ENCODE measurements around the gene GNG8.
"Not testable (repeated sequence)": the region's sequence is repeated elsewhere in the genome, so short reads cannot be mapped to it uniquely, and the experiment has no call there.

Gene GNG8

DNA sequence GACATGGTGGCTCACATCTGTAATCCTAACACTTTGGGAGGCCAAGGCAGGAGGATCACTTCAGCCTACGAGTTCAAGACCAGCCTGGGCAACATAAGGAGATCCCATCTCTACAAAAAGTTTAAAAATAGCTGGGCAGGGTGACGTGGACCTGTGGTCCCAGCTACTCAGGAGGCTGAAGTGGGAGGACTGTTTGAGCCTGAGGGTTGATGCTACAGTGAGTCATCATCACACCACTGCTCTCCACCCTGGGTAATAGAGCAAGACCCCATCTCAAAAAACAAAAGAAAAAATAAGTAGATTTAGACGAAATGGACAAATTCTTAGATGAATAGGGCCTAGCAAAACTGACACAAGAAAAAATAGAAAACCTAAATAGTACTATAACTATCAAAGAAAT lies 10.4 kb upstream of the GNG8 start:
- no peak for DNase-seq (ENCODE audit: low read depth)

GRCh38 chr19:46644720-46645119 lies 8.7 kb upstream of the GNG8 start:
- DNase-seq (ENCODE audit: low read depth): no peak

- DNase-seq (ENCODE audit: low read depth): no peak
Observed at GRCh38 chr19:46640656-46641055, 4.7 kb upstream of the GNG8 start.

- peak; percentile 39 for DNase-seq (ENCODE audit: low read depth)
Observed at GRCh38 chr19:46639358-46640182, 3.6 kb upstream of the GNG8 start.

DNA sequence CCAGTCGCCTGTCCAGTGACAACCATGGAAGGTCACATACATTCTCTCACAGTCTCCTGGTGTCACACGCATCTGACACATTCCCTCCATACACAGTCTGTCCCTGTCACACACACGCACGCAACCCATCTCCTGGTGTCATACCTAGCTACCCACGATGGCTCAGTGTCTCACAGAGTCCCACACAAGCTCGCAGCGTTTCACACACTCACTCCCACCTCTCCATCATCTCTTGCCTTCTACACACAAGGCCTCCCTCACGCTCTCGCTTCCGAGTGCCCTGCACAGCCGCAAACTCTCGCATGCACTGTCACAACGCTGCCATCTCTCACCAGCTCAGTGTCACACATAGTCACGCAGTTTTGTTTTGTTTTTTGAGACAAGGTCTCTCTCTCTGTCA lies 1.2 kb upstream of the GNG8 start:
- DNase-seq (ENCODE audit: low read depth): no peak

DNA sequence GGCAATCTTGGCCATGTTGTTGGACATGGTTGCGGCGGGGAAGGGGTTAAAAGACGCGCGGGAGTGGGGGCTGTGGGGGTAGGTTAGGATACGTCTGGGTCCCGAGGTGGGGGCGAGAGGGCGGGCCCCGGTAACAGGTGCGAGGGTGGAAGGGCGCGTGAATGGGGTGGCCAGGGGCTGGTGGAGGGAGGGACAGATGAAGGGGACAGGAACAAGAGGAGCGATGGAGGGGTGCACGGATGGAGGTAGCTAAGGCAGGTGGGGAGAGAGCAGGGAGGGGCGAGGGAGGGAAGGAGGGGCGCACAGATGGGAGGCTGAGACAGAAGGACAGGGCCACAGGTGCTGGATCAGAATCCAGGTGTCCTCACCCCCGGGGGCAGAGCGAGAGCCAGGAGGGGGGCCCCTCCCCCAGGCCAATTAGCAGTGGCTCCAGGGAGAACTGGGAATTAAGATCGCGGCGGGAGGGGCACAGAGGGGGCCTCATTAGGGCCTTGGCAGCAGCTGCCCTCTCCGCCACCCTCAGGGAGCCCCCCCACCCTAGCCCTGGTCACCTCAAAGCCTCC lies 1.3 kb downstream of the GNG8 start:
- no peak for DNase-seq (ENCODE audit: low read depth)

DNA sequence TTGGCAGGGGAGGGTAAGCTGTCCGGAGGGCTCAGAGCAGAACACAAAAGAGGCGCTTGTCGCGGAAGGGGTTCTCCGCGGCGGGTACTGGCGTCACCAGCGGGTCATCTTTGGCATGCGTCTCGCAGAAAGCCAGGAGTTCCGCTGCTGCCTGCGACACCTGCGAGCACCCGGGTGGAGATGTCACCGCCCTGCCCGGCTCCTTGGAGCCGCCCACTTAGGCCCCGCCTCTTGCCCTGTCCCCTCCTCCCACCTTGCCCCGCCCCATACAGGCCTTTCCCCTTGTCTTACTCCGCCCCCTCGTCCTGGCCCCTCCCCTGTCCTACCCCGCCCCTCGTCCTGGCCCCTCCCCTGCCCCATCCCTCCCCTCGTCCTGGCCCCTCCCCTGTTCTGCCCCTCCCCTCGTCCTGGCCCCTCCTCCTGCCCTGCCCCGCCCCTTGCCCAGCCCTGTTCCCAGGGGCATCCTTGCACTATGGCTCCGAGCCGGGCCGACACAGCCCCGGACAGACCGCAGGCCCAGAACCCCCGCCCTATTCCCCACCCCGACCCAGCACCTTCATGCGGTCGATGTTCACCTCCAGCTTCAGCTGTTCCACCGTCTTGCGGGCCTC lies 1.9 kb downstream of the GNG8 start:
- peak; percentile 45 for DNase-seq (ENCODE audit: low read depth)

GRCh38 chr19:46633130-46633529 lies 2.9 kb downstream of the GNG8 start:
- no peak for DNase-seq (ENCODE audit: low read depth)

- no peak for DNase-seq (ENCODE audit: low read depth)
Observed at GRCh38 chr19:46631481-46631880, 4.5 kb downstream of the GNG8 start.

GRCh38 chr19:46630586-46631205 lies 5.3 kb downstream of the GNG8 start:
- DNase-seq (ENCODE audit: low read depth): no peak

DNA sequence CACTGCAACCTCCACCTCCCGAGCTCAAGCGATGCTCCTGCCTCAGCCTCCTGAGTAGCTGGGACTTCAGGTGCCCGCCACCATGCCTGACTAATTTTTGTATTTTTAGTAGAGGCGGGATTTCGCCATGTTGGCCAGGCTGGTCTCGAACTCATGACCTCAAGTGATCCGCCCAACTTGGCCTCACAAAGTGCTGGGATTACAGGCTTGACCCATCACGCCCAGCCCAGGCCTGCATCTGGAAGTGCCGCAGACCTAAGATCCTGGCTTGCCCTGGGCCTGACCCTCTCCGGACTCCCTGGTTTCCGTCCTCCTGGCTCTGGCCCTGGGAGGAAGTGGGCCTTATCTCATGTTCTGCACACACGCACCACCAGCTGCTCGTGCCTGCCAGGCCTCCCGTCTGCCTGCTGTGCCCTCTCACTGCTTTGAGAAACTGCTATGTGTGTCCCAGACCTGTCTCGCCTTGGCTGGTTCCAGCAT lies 6.4 kb downstream of the GNG8 start:
- DNase-seq (ENCODE audit: low read depth): no peak

- DNase-seq (ENCODE audit: low read depth): not testable (repeated sequence)
Observed at GRCh38 chr19:46628970-46629369, 7.0 kb downstream of the GNG8 start.

GRCh38 chr19:46626446-46626845 lies 9.6 kb downstream of the GNG8 start:
- no peak for DNase-seq (ENCODE audit: low read depth)

DNA sequence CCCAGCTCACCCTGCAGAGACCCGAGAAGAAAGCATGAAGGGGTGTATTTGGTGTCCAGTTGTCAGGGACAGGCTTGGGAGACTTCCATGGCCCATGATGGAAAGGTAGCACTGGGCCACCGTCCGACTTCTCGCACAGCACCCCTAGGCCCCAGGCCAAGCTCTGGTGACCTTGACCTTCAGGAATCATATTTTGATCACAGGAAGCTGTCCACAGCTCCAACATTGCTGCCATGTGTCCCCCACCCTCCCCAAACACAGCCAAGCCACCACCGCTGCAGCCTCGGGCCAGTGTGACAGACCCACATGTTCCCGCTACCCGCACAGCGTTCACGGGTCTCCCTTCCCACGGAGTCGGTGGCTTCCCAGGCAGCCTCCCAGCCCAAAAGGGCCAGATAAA lies 10.3 kb downstream of the GNG8 start:
- no peak for DNase-seq (ENCODE audit: low read depth)

DNA sequence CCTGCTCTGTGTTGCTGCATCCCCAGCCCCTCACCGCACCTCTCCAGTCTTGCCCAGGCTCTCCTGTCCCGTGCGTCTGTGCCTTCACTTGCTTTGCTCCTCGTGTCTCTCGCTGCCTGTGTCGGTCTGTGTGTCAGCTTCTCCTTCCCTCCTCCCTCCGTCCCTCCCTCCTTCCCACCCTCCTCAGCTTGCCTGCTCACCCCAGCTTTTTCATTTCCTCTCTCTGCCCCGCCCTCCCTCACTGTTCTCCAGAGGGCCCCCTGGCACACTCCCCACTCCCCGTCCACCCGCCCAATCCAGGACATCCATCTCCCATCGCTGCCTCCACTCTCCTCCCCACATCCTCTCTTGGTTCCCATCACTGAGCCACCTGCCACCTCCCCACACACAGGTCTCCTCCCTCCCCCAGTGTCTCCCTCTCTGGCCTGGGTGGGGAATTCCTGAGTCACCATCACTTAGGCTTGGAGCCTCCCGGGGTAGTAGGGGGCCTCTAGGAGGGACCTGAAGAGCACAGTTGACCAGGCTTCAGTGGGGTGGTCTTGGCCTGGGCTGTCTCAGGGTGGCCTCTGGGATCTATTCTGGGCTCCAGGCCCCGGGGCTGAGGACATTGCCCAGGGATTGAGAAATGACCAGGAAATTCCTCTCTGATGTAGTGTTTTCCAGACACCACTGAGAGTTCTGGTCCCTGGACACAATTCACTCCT lies 10.9 kb downstream of the GNG8 start, which contains the start of gene PTGIR:
TSS of gene PTGIR (minus strand) at position 132 of the 704 bp plus-strand sequence. CDS start 864 bp downstream, outside the sequence.
- DNase-seq (ENCODE audit: low read depth): peak; percentile 64

DNA sequence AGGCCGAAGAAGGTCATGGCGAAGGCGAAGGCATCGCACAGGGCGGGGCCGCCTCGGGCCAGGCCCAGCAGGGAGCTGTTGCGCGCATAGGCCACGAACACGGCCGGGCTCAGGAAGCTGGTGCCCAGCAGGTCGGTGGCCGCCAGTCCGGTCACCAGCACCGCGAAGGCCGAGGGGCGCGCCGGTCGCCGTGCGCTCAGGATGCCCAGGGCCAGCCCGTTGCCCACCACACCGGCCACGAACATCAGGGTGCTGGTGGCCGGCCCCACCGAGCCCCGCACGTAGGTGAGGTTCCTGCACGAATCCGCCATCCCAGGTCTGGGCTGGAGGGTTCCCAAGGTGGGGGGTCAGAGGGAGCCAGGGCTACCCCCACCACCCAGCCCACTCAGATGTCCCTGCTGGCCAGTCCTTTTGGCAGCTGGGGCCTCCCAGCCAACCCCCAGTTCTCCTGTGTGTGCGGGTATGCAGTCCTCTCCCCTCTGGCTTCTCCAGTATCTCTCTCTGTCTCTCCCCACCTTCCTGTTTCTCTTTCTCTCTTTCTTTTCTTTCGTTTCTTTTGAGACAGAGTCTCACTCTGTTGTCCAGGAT lies 12.0 kb downstream of the GNG8 start:
- DNase-seq (ENCODE audit: low read depth): no peak

DNA sequence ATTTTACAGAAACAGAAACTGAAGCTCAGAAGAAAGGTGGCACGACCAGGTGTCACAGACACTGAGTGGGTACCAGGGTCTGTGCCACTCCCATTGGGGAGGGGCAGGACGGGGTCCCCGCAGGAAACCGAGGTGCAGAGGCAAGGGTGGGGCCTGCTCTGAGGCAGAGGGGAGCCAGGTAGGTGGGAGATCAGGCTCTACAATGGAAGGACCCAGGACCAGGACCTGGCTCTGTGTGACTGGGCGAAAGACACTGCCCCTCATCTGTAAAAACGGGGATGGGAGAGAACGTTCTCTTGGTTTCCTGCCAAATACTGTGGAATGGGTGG lies 13.9 kb downstream of the GNG8 start:
- no peak for DNase-seq (ENCODE audit: low read depth)

DNA sequence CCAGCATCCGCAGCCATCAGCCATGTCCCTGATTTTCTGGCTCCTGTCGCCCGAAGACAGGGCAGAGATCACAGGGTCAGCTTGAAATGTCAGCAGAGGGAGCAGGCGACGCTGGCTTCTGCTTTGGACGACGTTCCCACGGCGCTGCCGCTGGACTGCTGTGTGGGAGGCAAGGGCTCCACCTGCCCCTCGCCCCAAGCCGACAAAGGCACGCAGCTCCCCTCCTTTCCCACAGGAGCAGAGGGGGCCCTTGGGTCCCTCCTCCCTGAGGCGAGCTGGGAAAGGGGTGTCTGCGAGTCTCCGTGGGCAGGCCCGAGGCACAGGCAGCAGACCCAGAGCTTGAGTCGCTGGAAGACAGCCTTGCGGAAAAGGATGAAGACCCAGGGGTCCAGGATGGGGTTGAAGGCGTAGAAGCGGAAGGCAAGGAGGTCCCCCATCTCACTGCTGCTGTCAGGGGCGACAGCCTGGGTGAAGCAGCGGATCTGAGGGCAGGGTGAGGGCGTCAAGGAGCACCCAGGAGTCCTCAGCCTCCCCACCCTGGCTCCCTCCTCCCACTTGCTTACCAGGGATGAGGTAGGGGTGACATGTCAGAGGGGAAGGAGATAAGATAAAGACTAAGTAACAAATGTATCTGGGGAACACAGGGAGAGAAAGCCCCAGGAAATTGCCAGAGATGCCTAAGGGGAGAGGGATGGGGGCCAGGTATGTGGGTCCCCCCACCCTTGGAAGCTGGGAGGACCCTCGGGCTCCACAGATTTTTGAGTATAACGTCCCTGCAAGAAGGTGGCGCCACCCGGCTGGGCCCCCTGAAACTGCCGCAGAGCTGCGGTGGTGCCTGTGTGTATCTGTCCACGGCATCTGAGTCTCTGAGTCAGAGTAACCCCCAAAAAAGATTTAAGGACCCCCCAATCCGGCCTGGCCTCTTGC lies 14.5 kb downstream of the GNG8 start:
- DNase-seq (ENCODE audit: low read depth): no peak

GRCh38 chr19:46620716-46621115 lies 15.3 kb downstream of the GNG8 start:
- no peak for DNase-seq (ENCODE audit: low read depth)

DNA sequence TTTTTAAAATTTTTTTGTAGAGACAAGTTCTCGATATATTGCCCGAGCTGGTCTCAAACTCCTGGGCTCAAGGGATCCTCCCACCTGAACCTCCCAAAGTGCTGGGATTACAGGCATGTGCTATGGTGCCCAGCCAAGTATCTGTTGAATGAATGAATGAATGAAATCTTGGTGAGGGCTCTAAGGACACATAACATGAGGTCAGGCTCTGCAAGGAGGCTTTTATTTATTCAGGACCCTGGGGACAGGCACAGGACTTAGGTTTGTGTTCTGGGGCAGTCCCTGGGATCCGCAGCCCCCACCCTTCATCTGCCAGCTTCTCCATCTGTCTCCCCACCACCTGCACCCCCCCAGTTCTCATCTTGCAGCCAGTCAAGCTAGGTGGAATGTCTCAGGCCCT lies 15.7 kb downstream of the GNG8 start:
- no peak for DNase-seq (ENCODE audit: low read depth)
